ENCODE measurements around the gene FLCN.

- TF ChIP-seq CTCF (conservative IDR thresholded peaks at IDR 0.05) (no peak), ZFX (IDR thresholded peaks at IDR 0.05) (no peak)
Measured at GRCh38 chr17:17205368-17206123, 31.4 kb downstream of the FLCN start.
